ENCODE data around the gene C11orf24. TPM values are rescaled to one million over a fixed set of nuclear protein-coding genes. Genes with fewer than 3 reads are reported as not detected.

The C11orf24 gene
- total RNA-seq, 1 experiment from 2014 or later = 53.7 TPM

GRCh38 chr11:68269414-68270081, 2.2 kb downstream of the C11orf24 start:
- no peak for DNase-seq (ENCODE audit: low spot score)
- CTCF ChIA-PET = interaction anchor here (1.4 kb wide), 1 partner anchor 10 kb away, joined by 4 read pairs; no protein-coding TSS in a partner anchor
- Mint-ChIP-seq H3K36me3 (peaks cover 25% of the 10 kb centered on the region), H3K9me3 (no peaks in the 10 kb centered on the region), H3K4me1 (peaks cover 21% of the 10 kb centered on the region), H3K27me3 (ENCODE audit: low read depth) (no peaks in the 10 kb centered on the region), H3K4me3 (no peak overlapping the region; the same call in 1 of the 2 replicates), H3K27ac (peak overlapping the region; percentile 75)
- ATAC-seq = no peak
- POLR2A ChIA-PET = no interaction called here
- TF ChIP-seq JUN (CRISPR knock-in tag; IDR thresholded peaks at IDR 0.05) = no peak
- no peak for TF ChIP-seq PRRX2 (CRISPR knock-in tag; IDR thresholded peaks at IDR 0.05)
- TF ChIP-seq NR2C2 (CRISPR knock-in tag; IDR thresholded peaks at IDR 0.05) = no peak
- TF ChIP-seq OVOL2 (CRISPR knock-in tag; IDR thresholded peaks at IDR 0.05; ENCODE audit: borderline replicate concordance) = no peak
- no peak for TF ChIP-seq ZNF423 (CRISPR knock-in tag; IDR thresholded peaks at IDR 0.05)
- TF ChIP-seq GABPB1 (CRISPR knock-in tag; IDR thresholded peaks at IDR 0.05) = no peak
- TF ChIP-seq MXD4 (CRISPR knock-in tag; IDR thresholded peaks at IDR 0.05; ENCODE audit: borderline replicate concordance) = no peak
- TF ChIP-seq TP53 (CRISPR knock-in tag; IDR thresholded peaks at IDR 0.05) = no peak
- TF ChIP-seq HMGA2 (CRISPR knock-in tag; IDR thresholded peaks at IDR 0.05) = no peak
- no peak for TF ChIP-seq MLX (CRISPR knock-in tag; IDR thresholded peaks at IDR 0.05)
- TF ChIP-seq ZBTB21 (CRISPR knock-in tag; IDR thresholded peaks at IDR 0.05; ENCODE audit: borderline replicate concordance) = no peak
- no peak for TF ChIP-seq CREB1 (CRISPR knock-in tag; IDR thresholded peaks at IDR 0.05)
- no peak for TF ChIP-seq E2F1 (CRISPR knock-in tag; IDR thresholded peaks at IDR 0.05)
- no peak for TF ChIP-seq GTF2I (CRISPR knock-in tag; conservative IDR thresholded peaks at IDR 0.05)
- TF ChIP-seq PREB (CRISPR knock-in tag; IDR thresholded peaks at IDR 0.05; ENCODE audit: borderline replicate concordance) = no peak
- TF ChIP-seq ZSCAN18 (CRISPR knock-in tag; IDR thresholded peaks at IDR 0.05) = no peak

GRCh38 chr11:68267881-68268240, 3.9 kb downstream of the C11orf24 start:
- H3K4me1 Mint-ChIP-seq = peaks cover 18% of the 10 kb centered on the region
- ChIA-PET CTCF (interaction anchor here (1.2 kb wide), 1 partner anchor 11 kb away, joined by 3 read pairs; no protein-coding TSS in a partner anchor), POLR2A (no interaction called here)
- no peak for DNase-seq (ENCODE audit: low spot score)
- no peak for ATAC-seq
- no peaks in the 10 kb centered on the region for H3K27me3 Mint-ChIP-seq (ENCODE audit: low read depth)
- H3K4me3 Mint-ChIP-seq = no peak overlapping the region
- no peaks in the 10 kb centered on the region for H3K9me3 Mint-ChIP-seq
- no peak overlapping the region for H3K27ac Mint-ChIP-seq
- H3K36me3 Mint-ChIP-seq = peaks cover 37% of the 10 kb centered on the region
- TF ChIP-seq E2F5 (CRISPR knock-in tag; IDR thresholded peaks at IDR 0.05) (no peak), CTCF (IDR thresholded peaks at IDR 0.05) (no peak), AFF4 (CRISPR knock-in tag; IDR thresholded peaks at IDR 0.05; ENCODE audit: borderline replicate concordance) (no peak), ZNF423 (CRISPR knock-in tag; IDR thresholded peaks at IDR 0.05) (no peak), ARID4B (CRISPR knock-in tag; IDR thresholded peaks at IDR 0.05; ENCODE audit: borderline replicate concordance) (no peak)

All from WTC11 (cell line).